Stromal cell of bone marrow (primary cell): ENCODE measurements around the gene ARHGAP26.

Experiments
- DNase-seq: peaks from one replicate; pipeline ENCODE4 v3.0.0-alpha.2; 2012; ENCODE audit warnings: low read depth

ARHGAP26 gene

GRCh38 chr5:142769793-142770649 lies at the start of gene ARHGAP26:
Gene ARHGAP26 (plus strand): TSS chr5:142770377. CDS start chr5:142770762, 385 bp downstream.
- DNase-seq: peak; percentile 93

- no peak for DNase-seq
Measured at GRCh38 chr5:142720641-142721271, 49.4 kb upstream of the ARHGAP26 start.

GRCh38 chr5:142722146-142722545 lies 48.0 kb upstream of the ARHGAP26 start:
- DNase-seq: no peak

- DNase-seq: no peak
Measured at GRCh38 chr5:142722896-142723295, 47.3 kb upstream of the ARHGAP26 start.

GRCh38 chr5:142724821-142725220 lies 45.4 kb upstream of the ARHGAP26 start:
- no peak for DNase-seq

DNA sequence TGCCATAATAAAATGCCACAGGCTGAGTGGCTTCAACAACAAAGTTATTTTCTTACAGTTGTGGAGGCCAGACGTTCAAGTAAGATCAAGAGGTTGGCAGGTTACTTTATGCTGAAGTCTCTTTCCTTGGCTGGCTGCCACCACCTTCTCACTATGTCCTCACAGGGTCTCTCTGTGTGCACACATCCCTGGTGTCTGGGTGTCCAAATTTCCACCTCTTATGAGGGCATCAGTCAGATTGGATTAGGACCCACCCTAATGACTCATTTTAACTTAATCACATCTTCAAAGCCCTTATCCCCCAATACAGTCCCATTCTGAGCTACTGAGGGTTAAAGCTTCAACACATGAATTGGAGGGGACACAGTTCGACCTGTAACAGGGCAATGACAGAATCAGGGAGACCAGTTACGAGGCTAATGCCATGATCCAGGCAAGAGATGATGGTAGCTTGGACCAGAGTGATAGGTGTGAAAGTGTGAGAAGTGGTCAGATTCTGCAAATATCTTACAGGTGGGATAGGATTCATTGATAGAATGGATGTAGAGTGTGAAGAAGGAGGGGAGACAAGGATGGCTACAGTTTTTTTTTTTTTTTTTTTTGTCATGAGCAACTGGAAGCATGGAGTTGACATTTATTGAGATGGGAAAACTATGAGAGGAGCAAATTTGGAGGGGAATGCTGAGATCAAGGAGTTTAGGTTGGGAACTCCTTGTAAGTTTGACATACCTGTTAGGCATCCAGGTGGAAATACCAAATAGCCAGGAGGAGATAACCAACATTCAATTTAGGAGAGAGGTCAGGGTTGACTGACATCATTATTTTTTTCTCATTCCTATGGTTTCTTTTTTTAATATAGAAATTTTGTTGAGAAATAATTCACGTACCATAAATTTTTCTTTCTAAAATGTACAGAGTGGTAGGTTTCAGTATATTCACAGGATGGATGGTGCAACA lies 44.7 kb upstream of the ARHGAP26 start:
- no peak for DNase-seq

GRCh38 chr5:142726188-142726731 lies 43.9 kb upstream of the ARHGAP26 start:
- DNase-seq: peak; percentile 91

DNA sequence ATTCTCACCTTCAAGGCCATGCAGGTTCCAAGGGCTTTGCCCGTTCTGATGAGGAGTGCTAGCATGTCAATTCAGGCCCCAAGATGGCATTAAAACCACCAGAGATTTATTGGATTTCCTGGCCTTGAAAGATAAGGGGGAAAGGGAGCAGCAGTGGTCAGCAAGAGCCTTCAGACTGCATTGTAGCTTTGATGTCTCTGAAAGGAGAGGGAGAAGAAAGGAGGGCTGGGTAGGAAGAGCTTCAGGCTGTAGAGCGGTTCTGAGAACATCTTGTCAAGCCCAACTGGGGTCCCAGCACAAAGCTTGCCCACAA lies 42.5 kb upstream of the ARHGAP26 start:
- no peak for DNase-seq

DNA sequence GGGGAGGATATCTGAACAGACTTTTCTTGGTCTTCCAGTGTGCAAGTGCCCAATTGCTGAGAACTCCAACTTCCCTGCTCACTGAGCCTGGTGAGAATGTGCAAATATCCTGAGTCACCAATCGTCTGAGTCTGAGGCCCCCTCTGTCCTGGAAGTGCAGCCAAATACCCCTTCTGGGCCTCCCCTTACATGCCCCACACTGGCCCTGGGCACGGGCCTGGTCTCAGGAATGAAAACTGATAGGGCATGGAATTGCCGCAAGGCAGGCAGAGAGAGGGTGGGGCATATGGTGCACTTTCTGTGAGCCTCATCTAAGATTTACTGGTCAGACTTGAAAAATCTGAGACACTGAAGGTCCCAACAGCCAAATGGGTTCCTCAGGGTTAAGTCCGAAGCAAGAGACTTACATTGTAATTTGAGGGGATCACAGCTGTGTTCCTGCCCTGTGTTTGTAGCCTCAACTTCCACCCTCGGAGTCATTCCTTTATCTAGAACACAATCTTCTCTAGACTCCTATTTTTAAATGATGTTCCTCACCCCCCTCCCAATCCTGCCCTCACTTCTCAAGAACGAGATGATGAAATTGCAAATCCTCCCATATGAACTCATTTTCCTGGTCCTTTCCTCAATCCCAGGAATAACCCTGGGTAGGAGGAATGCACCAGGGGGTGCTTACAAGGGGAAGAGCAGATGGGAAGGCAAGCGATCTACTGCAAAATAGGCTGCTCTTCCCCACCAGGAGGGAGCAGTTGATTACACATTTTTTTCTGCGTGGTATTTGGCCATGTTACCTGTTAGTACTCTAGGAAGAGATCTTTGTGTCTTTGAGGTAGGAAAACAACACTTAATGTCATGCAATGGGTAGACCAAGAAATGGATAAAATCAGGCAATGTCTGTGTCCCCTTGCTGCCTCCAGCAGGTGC lies 34.6 kb upstream of the ARHGAP26 start:
- DNase-seq: no peak

DNA sequence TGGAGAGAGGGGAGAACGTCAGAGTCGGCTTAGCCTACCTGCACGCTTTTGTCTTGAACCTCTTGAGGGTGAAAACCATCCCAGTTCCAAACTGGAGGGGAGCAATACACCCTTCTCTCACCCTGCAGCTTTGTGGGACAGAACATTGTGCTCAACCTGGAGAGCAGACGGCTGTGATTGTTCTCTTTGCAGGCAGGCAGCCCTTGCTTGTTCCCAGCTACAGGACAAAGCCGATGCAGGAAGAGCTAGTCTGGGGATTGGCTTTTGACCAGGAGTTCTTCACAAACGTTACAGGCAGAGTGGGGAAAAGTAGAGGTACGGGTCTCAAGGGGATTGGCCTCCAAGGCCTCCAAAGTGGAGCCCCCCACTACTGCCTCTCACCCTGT lies 33.9 kb upstream of the ARHGAP26 start:
- no peak for DNase-seq

DNA sequence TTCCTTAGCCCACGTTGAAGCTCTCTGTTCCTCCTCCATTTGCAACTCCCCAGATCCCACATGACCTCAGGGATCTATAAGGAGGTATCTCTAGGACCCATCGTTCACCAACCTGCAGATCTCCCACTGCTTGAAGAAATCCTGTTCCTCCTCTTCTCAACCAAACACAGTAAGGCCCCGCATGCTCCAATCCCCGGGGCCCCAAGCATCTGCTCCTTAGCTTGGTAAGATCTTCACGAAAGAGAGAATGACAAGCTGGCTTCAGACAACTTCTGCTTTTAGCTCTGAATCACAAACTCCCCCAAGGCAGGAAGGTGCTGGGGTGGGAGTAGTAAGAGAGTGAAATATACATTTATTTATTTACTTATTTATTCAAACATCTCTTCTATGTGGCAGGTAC lies 33.0 kb upstream of the ARHGAP26 start:
- DNase-seq: no peak

DNA sequence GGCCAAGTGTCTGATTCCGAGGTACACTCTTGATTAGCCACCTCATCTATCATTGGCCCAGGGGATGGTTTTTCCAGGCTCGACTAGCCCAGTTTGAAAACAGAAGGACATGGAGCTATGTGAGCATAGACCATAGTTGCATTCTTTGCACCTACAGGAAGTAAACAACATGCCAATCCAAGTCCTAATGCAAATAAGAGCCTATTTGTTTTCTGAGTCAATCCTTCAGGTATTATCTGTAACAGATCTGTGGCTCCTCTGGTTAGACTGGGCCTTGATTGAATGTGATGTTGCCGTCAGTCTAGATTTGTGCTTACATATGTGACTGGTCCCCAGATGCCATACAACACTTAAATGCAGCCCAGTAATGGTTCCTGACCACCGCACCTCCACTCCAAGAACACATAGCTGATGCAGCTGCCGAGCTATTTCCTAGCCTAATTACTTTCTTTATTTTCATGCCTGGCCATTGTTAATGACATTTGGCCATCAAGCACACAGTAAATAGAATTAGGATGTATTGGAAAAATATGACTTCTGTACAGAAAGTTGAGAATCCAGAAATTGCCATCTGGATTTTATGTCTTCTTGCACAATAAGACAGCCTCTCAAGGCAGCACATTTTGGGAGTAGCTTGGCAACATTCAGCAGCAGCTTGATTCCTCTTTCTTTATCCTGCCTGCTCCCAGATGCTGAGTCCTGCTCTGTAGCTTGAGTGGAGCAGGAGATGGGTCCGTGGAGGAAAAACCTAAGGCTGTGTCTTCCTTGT lies 29.5 kb upstream of the ARHGAP26 start:
- peak; percentile 34 for DNase-seq

DNA sequence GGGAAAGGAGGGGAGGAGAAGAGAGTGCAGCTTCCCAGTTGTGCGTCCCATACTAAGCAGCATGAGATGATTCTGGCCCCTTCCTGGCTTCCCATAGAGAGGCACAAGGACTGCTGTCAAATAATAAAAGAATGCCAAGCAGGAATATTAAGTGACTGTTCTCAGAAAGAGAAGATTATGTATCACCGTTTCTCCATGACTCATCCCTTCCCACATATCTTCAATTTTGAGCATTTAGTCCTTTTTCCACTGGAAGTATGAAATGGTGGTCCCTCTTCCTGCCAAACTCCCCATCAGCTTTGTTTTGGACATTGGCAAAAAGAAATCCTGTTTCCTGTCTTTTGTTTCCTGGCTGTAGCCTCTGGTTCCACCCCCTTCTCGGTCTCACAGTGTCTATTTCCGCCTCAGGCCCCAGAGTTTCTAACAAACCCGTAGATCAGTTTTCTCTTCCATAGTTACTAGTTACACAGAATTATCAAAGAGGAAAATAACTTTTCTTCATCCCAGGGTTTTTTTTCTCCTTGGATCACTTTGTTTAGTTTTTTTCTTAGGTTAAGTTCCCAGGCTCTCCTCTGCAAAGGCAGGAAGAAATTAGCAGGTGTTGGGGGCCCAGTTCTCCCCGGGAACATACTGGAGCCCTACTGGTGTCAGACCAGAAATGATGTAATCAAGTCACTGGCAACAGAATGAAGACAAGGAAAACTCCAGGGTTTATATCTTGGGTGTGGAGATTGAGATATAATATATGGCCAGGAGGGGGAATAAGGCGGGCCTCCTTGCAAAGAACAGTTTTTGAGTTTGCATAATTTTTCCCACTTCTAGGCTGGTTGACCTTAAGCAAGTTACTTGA lies 26.4 kb upstream of the ARHGAP26 start:
- peak; percentile 21 for DNase-seq

DNA sequence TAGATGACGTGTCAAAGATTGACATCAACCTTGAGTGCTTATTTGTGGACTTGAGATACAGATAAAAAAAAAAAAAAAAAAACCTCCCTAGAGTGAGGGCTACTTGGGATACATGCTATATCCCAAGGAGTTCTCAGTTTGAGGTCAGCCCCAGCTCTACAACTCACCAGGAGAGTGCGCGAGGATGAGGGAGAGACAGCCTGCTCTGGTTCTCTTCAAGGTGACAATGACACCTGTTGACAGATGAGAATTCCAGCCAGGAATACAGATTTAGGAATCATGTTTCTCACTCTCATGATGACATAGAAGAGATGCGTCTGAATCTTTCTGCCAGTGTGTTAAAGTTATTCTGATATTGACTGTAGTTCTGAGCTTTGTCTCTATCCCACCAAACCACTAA lies 24.9 kb upstream of the ARHGAP26 start:
- no peak for DNase-seq

DNA sequence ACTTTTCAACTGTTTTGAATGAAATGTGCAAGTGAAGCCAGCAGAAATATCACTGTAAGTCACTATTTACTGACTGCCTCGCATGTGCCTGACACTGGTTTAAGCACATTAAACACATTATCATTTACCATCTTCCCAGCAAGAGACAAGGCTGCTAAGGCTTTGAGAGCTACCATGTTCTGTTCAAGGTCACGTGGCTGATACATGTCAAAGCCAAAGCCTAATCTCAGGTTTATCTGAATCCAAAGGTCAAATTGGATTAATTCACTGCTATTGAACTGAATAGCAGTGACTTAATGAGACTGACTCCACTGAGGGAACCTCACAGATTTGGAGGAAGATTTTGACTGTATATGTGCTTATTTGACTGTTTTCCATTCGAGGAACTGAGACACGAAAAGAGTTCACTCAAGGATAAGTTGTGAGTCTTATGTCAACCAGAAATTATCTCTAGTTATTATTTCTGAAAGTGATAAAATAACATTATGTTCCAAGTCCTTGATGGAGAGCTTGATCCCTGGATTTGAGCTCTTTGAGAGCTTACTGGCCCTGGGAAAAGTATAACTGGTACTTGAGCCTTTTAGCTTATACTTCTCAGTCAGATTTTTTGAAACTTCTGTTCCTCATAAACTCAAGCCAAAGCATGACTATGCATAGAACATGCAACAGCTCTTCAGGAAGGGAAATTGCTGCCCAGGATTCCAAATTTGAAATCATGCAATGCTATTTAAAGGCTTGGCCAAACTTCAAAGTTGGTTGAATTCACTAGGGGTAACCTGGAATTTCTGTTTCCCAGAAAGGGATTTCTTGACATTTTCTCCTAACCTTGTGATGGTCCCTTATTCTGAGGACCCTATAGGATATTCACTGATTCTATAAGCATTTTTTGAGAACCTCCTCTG lies 23.4 kb upstream of the ARHGAP26 start:
- peak; percentile 35 for DNase-seq

GRCh38 chr5:142748132-142748531 lies 22.0 kb upstream of the ARHGAP26 start:
- DNase-seq: no peak

DNA sequence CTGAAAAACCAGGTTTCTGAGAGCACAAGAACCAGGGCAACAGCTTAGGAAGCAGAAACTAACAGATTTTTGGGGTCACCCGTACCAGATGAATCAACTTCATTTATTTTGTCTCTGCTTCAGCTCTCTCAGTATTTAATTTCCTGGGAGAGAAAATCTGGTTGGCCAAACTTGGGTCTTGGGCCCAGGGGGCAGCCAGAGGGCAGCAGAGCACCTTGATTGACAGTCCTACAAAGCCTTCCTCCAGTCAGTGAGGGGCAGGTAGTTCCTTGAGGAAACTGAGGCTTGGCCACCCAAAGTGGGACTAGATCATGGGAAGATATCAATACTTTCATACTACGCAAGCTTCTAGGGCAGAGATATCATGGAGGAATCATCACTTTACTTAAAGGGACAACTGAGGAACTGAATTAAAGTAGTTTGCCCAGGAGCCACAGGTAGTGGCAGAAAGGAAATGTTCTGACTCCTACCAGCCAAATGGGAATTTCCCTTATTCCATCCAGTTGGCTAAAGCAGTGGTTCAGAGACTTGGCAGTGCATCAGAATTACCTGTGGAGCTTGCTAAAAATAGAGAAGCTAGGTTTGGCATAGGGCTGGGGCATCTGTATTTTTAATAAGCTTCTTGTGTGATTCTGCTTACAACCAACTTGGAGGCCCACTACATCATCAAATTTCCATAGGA lies 21.5 kb upstream of the ARHGAP26 start:
- no peak for DNase-seq

DNA sequence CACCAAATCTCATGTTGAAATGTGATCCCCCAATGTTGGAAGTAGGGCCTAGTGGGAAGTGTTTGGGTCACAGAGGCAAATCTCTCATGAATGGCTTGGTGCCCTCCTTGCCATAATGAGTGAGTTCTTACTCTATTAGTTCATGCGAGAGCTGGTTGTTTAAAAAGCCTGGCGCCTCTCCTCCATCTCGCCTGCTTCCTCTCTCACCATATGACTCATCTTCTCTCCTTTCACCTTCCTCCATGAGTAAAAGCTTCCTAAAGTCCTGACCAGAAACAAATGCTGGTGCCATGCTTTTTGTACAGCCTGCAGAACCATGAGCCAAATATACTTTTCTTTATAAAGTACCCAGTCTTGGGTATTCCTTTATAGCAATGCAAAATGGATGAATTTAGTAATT lies 20.9 kb upstream of the ARHGAP26 start:
- peak; percentile 25 for DNase-seq
